NB4 (cell line): ENCODE data around the gene SNAP29.

Source experiments
- MYC ChIP-seq: IDR thresholded peaks from 2 replicates; pipeline ENCODE4 v1.6.1; 2011; ENCODE audit warnings: low read depth, low read length
- POLR2A ChIP-seq: IDR thresholded peaks from 2 replicates; pipeline ENCODE4 v1.6.1; 2011; ENCODE audit warnings: mild to moderate bottlenecking; ENCODE audit not compliant: insufficient read length; ENCODE audit errors: extremely low read depth
- TF ChIP-seq, protein P1 (sequence below): IDR thresholded peaks from one replicate; pipeline ENCODE4 v1.5.1; 2012; ENCODE audit warnings: low read depth, low read length
- TF ChIP-seq, protein P2 (sequence below): IDR thresholded peaks from 2 replicates; pipeline ENCODE4 v1.6.1; 2011; ENCODE audit warnings: low read depth, low read length

DNA sequence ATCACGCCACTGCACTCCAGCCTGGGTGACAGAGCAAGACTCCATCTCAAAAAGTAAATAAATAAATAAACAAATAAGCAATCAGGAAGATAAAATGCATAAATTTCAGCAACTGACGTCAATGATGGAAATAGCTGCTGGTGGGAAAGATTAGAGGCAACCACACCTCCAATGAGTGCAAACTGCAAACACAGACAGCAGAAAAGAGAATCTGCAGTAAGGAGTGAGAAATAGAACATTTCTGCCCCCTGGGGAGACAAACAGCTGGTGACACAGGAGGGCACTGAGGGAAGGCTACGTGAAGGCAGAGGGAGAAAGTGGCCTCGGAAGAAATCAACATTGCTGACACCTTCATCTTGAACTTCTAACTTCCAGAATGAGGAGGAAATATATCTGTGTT is 6.7 kb upstream of the SNAP29 start:
- TF ChIP-seq POLR2A (no peak), MYC (no peak)
- TF ChIP-seq, protein P1, sequence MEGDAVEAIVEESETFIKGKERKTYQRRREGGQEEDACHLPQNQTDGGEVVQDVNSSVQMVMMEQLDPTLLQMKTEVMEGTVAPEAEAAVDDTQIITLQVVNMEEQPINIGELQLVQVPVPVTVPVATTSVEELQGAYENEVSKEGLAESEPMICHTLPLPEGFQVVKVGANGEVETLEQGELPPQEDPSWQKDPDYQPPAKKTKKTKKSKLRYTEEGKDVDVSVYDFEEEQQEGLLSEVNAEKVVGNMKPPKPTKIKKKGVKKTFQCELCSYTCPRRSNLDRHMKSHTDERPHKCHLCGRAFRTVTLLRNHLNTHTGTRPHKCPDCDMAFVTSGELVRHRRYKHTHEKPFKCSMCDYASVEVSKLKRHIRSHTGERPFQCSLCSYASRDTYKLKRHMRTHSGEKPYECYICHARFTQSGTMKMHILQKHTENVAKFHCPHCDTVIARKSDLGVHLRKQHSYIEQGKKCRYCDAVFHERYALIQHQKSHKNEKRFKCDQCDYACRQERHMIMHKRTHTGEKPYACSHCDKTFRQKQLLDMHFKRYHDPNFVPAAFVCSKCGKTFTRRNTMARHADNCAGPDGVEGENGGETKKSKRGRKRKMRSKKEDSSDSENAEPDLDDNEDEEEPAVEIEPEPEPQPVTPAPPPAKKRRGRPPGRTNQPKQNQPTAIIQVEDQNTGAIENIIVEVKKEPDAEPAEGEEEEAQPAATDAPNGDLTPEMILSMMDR: no peak
- TF ChIP-seq, protein P2, sequence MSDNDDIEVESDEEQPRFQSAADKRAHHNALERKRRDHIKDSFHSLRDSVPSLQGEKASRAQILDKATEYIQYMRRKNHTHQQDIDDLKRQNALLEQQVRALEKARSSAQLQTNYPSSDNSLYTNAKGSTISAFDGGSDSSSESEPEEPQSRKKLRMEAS: no peak
